ENCODE results near the gene TMEM170B. TPM values are rescaled to one million over a fixed set of nuclear protein-coding genes. Genes with fewer than 3 reads are reported as not detected.
A peak's percentile ranks its signal among the peaks of the same experiment; 100 is the strongest.

Gene TMEM170B
- total RNA-seq, 4 donors from 2014 or later = 5.5 to 22.0 (median 12.3) TPM

DNA sequence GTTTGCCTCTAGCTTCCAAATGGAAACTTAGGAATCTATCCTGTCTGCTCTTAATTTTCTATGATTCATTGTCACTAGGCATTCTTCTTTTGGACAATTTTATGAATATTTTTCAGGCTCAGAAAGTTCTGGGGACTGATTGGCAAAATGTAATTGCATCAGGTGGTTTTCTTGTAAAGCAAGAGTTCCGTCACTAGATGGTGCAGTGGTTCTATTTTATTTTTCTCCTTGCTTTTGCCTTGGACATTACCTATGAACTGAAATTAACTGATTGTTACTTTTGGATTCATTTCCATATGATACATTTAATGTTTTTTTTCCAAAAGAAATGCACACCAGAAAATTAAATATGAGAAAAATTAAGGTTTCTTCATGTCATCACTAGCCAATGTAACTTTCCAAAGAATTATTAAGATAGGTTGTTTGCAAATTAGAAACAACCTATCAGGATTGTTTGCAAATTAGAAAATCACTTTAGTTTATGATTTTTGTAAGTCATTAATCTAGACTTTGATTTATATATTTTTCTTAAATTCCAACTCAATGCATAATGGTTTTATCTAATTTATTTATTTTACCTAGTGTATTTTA lies 48.0 kb downstream of the TMEM170B start:
- no peak for ATAC-seq

GRCh38 chr6:11586117-11586516 lies 48.6 kb downstream of the TMEM170B start:
- Histone ChIP-seq H3K9me3 (no peaks in the 10 kb centered on the region), H3K4me3 (no peak overlapping the region), H3K36me3 (no peaks in the 10 kb centered on the region), H3K27ac (no peak overlapping the region), H3K27me3 (no peaks in the 10 kb centered on the region), H3K4me1 (peaks cover 0 to 8% of the 10 kb centered on the region in 2 donors)
- DNase-seq (no peak), ATAC-seq (no peak)
- TF ChIP-seq POLR2A (IDR thresholded peaks at IDR 0.05) (no peak), CTCF (IDR thresholded peaks at IDR 0.05 in 4 of 5, conservative IDR thresholded peaks at IDR 0.05 in 1 of 5) (no peak)
- in situ Hi-C loops (cut with MboI; ENCODE audit: low sequenced_read_pairs in 4 of 4) (no loop called here), intact Hi-C loops (cut with DNase I; ENCODE audit: low total_unique reads) (loop anchor here (5.0 to 10.0 kb wide), 2 partner anchors 66 to 1019 kb away; no protein-coding TSS in a partner anchor)

More for the DNA sequence above, 48.0 kb downstream of the TMEM170B start:
- Histone ChIP-seq H3K27ac (no peak overlapping the region), H3K9me3 (no peaks in the 10 kb centered on the region), H3K4me1 (peaks cover 0 to 8% of the 10 kb centered on the region in 2 donors), H3K36me3 (no peaks in the 10 kb centered on the region), H3K27me3 (no peaks in the 10 kb centered on the region), H3K4me3 (no peak overlapping the region)
- DNase-seq = no peak
- intact Hi-C loops (cut with DNase I; ENCODE audit: low total_unique reads) (loop anchor here (5.0 to 10.0 kb wide), 2 partner anchors 67 to 1019 kb away; no protein-coding TSS in a partner anchor), in situ Hi-C loops (cut with MboI; ENCODE audit: low sequenced_read_pairs in 4 of 4) (no loop called here)
- no peak for TF ChIP-seq POLR2A (IDR thresholded peaks at IDR 0.05)
- peak in 4 of 5 experiments; percentile 32 to 50 (median 42) for TF ChIP-seq CTCF (IDR thresholded peaks at IDR 0.05 in 4 of 5, conservative IDR thresholded peaks at IDR 0.05 in 1 of 5)

GRCh38 chr6:11586536-11586935 lies 49.0 kb downstream of the TMEM170B start:
- no peaks in the 10 kb centered on the region for H3K9me3 ChIP-seq
- H3K27ac ChIP-seq = no peak overlapping the region
- DNase-seq = no peak
- intact Hi-C loops (cut with DNase I; ENCODE audit: low total_unique reads) (loop anchor here (5.0 to 10.0 kb wide), 2 partner anchors 66 to 1018 kb away; no protein-coding TSS in a partner anchor), in situ Hi-C loops (cut with MboI; ENCODE audit: low sequenced_read_pairs in 4 of 4) (no loop called here)
- no peak for TF ChIP-seq CTCF (IDR thresholded peaks at IDR 0.05 in 4 of 5, conservative IDR thresholded peaks at IDR 0.05 in 1 of 5)
- TF ChIP-seq POLR2A (IDR thresholded peaks at IDR 0.05) = no peak
- no peak for ATAC-seq
- no peaks in the 10 kb centered on the region for H3K36me3 ChIP-seq
- no peak overlapping the region for H3K4me3 ChIP-seq
- no peaks in the 10 kb centered on the region for H3K27me3 ChIP-seq
- H3K4me1 ChIP-seq = peaks cover 0 to 8% of the 10 kb centered on the region in 2 donors

DNA sequence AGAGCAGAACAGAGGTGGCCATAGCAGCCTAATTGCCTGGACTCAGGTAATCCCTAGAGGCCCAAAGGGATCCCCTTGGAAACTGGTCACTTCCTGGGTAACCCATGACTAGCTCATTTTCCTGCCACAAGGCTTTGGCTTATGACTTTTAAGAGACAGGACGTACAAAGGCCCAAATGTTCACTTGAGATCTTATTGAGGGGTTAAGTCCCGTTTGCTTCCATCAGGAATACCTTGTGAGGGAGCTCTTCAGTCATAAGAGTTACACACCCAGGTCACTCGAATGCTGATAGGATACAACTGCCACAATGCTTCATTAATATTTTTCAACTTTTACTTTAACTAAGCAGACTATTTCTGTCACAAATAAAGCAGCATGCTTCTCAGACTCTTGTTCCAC lies 51.7 kb downstream of the TMEM170B start:
- DNase-seq (no peak), ATAC-seq (no peak)
- intact Hi-C loops (cut with DNase I; ENCODE audit: low total_unique reads) = loop anchor here (5.0 to 10.0 kb wide), 2 partner anchors 63 to 1016 kb away; no protein-coding TSS in a partner anchor
- Histone ChIP-seq H3K27me3 (no peaks in the 10 kb centered on the region), H3K4me3 (no peak overlapping the region), H3K36me3 (no peaks in the 10 kb centered on the region), H3K27ac (no peak overlapping the region), H3K9me3 (no peaks in the 10 kb centered on the region), H3K4me1 (peaks cover 0 to 13% of the 10 kb centered on the region in 2 donors)
- in situ Hi-C loops (cut with MboI; ENCODE audit: low sequenced_read_pairs in 4 of 4) = no loop called here
- no peak for TF ChIP-seq POLR2A (IDR thresholded peaks at IDR 0.05)
- no peak for TF ChIP-seq CTCF (IDR thresholded peaks at IDR 0.05 in 4 of 5, conservative IDR thresholded peaks at IDR 0.05 in 1 of 5)

All from gastrocnemius medialis (tissue), 4 donors.